Mesenchymal stem cell (in vitro differentiated cells and primary cell): ENCODE results near the gene MBNL1.

ENCODE experiments used
- DNase-seq: peaks from one replicate; pipeline ENCODE4 v3.0.0-alpha.2; 2013
- H2AFZ ChIP-seq: one replicate; pipeline ENCODE4 v1.6.1; 2013; ENCODE audit warnings: low read depth, mild to moderate bottlenecking, control low read depth, inconsistent platforms, low read length, moderate library complexity
- H2AK5ac ChIP-seq: 2 replicates; pipeline ENCODE4 v1.6.1; 2013; ENCODE audit warnings: low read length, moderate library complexity, mild to moderate bottlenecking, inconsistent platforms; ENCODE audit not compliant: severe bottlenecking
- H2BK120ac ChIP-seq: one replicate; pipeline ENCODE4 v1.6.1; 2013; ENCODE audit warnings: low read depth, mild to moderate bottlenecking, inconsistent platforms, low read length, moderate library complexity
- H2BK12ac ChIP-seq, 2 experiments: one replicate each; pipeline ENCODE4 v1.6.1; 2013; ENCODE audit warnings: inconsistent platforms in 2 of 2, low read length in 2 of 2, mild to moderate bottlenecking in 2 of 2, moderate library complexity in 2 of 2, control low read depth in 1 of 2
- H2BK15ac ChIP-seq: one replicate; pipeline ENCODE4 v1.6.1; 2013; ENCODE audit warnings: mild to moderate bottlenecking, low read depth, inconsistent platforms; ENCODE audit not compliant: poor library complexity, severe bottlenecking
- H2BK5ac ChIP-seq: 2 replicates; pipeline ENCODE4 v1.6.1; 2013; ENCODE audit warnings: low read depth, mild to moderate bottlenecking, low read length, control low read depth, inconsistent platforms; ENCODE audit not compliant: poor library complexity, severe bottlenecking
- H3K14ac ChIP-seq, 2 experiments: one replicate each; pipeline ENCODE4 v1.6.1; 2013; ENCODE audit warnings: inconsistent platforms in 2 of 2, low read length in 2 of 2, control low read depth in 1 of 2, mild to moderate bottlenecking in 1 of 2, moderate library complexity in 1 of 2
- H3K18ac ChIP-seq, 2 experiments: one replicate each; pipeline ENCODE4 v1.6.1; 2013; ENCODE audit warnings: inconsistent platforms in 2 of 2, low read length in 2 of 2, control low read depth in 1 of 2, low read depth in 1 of 2, mild to moderate bottlenecking in 1 of 2
- H3K23ac ChIP-seq, 2 experiments: one replicate each; pipeline ENCODE4 v1.6.1; 2013; ENCODE audit warnings: inconsistent platforms in 2 of 2, low read length in 2 of 2, mild to moderate bottlenecking in 2 of 2, moderate library complexity in 2 of 2, control low read depth in 1 of 2
- H3K27ac ChIP-seq: 2 replicates; pipeline ENCODE4 v1.5.1; 2013; ENCODE audit warnings: mild to moderate bottlenecking, moderate library complexity, low read length, control low read depth, inconsistent platforms; ENCODE audit not compliant: poor library complexity, severe bottlenecking
- H3K27me3 ChIP-seq, 2 experiments: 2 replicates each; pipeline versions ENCODE4 v1.6.1 to v1.7.0; 2013; ENCODE audit warnings: low read length in 2 of 2, mild to moderate bottlenecking in 2 of 2, moderate library complexity in 2 of 2, control low read depth in 1 of 2, inconsistent platforms in 1 of 2; ENCODE audit not compliant: control insufficient read depth in 1 of 2, insufficient read depth in 1 of 2
- H3K36me3 ChIP-seq, 2 experiments: 2 replicates each; pipeline versions ENCODE4 v1.6.1 to v1.7.0; 2013; ENCODE audit warnings: low read length in 2 of 2, control low read depth in 1 of 2, inconsistent platforms in 1 of 2, low read depth in 1 of 2, mild to moderate bottlenecking in 1 of 2; ENCODE audit not compliant: insufficient read depth in 2 of 2, control insufficient read depth in 1 of 2
- H3K4ac ChIP-seq, 2 experiments: one replicate each; pipeline ENCODE4 v1.6.1; 2013; ENCODE audit warnings: inconsistent platforms in 2 of 2, low read length in 2 of 2, mild to moderate bottlenecking in 2 of 2, moderate library complexity in 2 of 2, control low read depth in 1 of 2, low read depth in 1 of 2
- H3K4me1 ChIP-seq: 2 replicates; pipeline ENCODE4 v1.6.1; 2013; ENCODE audit warnings: low read depth, low read length, control low read depth; ENCODE audit not compliant: control insufficient read depth, insufficient read depth
- H3K4me2 ChIP-seq: 2 replicates; pipeline ENCODE4 v1.6.1; 2013; ENCODE audit warnings: low read length, mild to moderate bottlenecking, inconsistent platforms; ENCODE audit not compliant: poor library complexity, severe bottlenecking
- H3K4me3 ChIP-seq, 2 experiments: 2 replicates each; pipeline versions ENCODE4 v1.5.1 to v1.7.0; 2013; ENCODE audit warnings: low read length in 2 of 2, mild to moderate bottlenecking in 2 of 2, control low read depth in 1 of 2, low read depth in 1 of 2; ENCODE audit not compliant: insufficient read depth in 1 of 2
- H3K79me1 ChIP-seq: replicated peaks from 2 replicates; pipeline ENCODE4 v1.6.1; 2013; ENCODE audit warnings: mild to moderate bottlenecking, control low read depth, low read length, inconsistent platforms; ENCODE audit not compliant: poor library complexity, severe bottlenecking
- H3K9ac ChIP-seq: 2 replicates; pipeline ENCODE4 v1.7.0; 2013; ENCODE audit warnings: mild to moderate bottlenecking, low read length, moderate library complexity
- H3K9me3 ChIP-seq: 2 replicates; pipeline ENCODE4 v1.7.0; 2013; ENCODE audit warnings: mild to moderate bottlenecking, low read length; ENCODE audit not compliant: control insufficient read depth
- H4K8ac ChIP-seq: one replicate; pipeline ENCODE4 v1.6.1; 2013; ENCODE audit warnings: inconsistent platforms, mild to moderate bottlenecking, low read length, moderate library complexity
- H4K91ac ChIP-seq: one replicate; pipeline ENCODE4 v1.6.1; 2013; ENCODE audit warnings: mild to moderate bottlenecking, low read length, inconsistent platforms
- WGBS: methylation state at CpG from one replicate; pipeline ENCODE4 v1.1.7; 2013; ENCODE audit warnings: mixed read lengths; 5-methylcytosine and 5-hydroxymethylcytosine counted together

MBNL1 gene

DNA sequence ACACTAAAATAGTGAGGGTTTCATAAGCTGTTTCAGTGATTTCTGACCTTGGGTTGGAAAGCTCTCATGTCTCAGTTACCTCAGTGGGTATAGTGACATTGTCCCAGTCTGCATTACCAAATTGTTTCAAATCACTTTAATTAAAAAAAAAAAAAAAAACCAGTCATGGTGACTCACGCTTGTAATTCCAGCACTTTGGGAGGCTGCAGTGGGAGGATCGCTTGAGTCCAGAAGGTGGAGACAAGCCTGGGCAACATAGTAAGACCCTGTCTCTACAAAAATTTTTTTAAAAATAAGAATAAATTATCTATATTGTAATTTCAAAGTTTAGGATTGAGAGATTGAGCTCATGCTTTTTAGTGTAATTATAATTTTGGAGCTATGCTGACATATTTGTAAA is 78.0 kb downstream of the MBNL1 start:
- Histone ChIP-seq H3K36me3 (peaks cover 0 to 35% of the 10 kb centered on the region in 2 experiments), H3K9ac (no peak overlapping the region), H3K4ac (no peak overlapping the region), H2BK15ac (no peak overlapping the region), H3K27ac (no peak overlapping the region), H2AFZ (no peak overlapping the region), H3K4me1 (no peaks in the 10 kb centered on the region), H2BK120ac (no peak overlapping the region), H2BK5ac (no peak overlapping the region), H4K8ac (no peak overlapping the region), H3K9me3 (no peaks in the 10 kb centered on the region), H4K91ac (no peak overlapping the region), H3K14ac (no peak overlapping the region), H3K27me3 (no peaks in the 10 kb centered on the region), H3K23ac (no peak overlapping the region), H3K79me1 (peaks cover 5% of the 10 kb centered on the region), H3K4me3 (no peak overlapping the region), H3K18ac (no peak overlapping the region), H3K4me2 (no peak overlapping the region), H2AK5ac (no peak overlapping the region), H2BK12ac (no peak overlapping the region)
- no peak for DNase-seq
- WGBS, result 100% methylated on average over 2 of the region's 2 CpGs

DNA sequence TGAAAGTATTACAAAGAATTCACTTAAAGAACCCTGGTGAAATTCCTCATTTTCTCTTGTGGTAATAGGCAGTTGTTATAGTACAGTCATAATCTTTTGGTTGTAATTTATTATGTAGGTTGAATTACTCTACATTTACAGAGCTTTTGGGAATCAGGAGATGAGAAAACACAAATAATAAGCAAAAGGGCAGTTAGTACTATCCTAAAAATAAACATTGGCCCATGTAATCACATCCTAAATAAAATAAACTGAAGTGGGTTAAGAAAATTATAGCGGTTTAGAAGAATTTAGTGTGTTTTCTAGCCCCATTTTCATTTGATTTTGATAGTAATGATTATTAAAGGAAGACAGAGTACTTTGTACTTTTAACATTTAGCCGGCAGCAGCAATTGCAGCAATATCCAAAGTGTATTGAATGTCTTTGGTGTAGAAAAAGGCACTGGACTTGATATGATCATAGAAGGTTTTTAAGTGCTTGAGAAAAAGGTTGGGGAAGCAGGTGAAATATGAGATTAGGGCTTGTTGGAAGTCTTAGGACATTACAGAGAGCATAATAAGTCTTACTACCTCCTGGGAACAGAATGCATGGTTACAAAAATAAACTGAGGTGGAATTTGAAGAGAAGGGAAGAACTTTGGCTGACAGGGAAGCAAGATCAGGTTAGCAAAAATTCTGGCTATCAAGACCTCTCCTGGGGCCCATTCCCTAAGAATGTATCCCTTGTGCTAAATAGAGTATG is 79.9 kb downstream of the MBNL1 start:
- Histone ChIP-seq H3K18ac (no peak overlapping the region), H3K9ac (peak overlapping the region; percentile 21), H3K4me1 (no peaks in the 10 kb centered on the region), H3K36me3 (peaks cover 0 to 20% of the 10 kb centered on the region in 2 experiments), H2BK15ac (no peak overlapping the region), H3K4me3 (no peak overlapping the region), H3K14ac (no peak overlapping the region), H4K8ac (no peak overlapping the region), H3K27me3 (no peaks in the 10 kb centered on the region), H3K4me2 (no peak overlapping the region), H4K91ac (no peak overlapping the region), H3K4ac (no peak overlapping the region), H2AK5ac (no peak overlapping the region), H2AFZ (no peak overlapping the region), H3K9me3 (no peaks in the 10 kb centered on the region), H3K27ac (peak overlapping the region; percentile 15), H3K23ac (no peak overlapping the region), H2BK5ac (no peak overlapping the region), H2BK12ac (no peak overlapping the region), H3K79me1 (no peaks in the 10 kb centered on the region), H2BK120ac (no peak overlapping the region)
- 78% methylated on average over 2 of the region's 2 CpGs for WGBS
- DNase-seq, result no peak

GRCh38 chr3:152349392-152349791 is 80.7 kb downstream of the MBNL1 start:
- H3K27me3 ChIP-seq, result no peaks in the 10 kb centered on the region
- no CpG with 5 or more reads among the region's 1 CpG for WGBS

GRCh38 chr3:152350139-152350538 is 81.4 kb downstream of the MBNL1 start:
- H3K27ac ChIP-seq, result no peak overlapping the region
- DNase-seq, result no peak
- no peak overlapping the region for H3K4me3 ChIP-seq
- no peak overlapping the region for H2BK15ac ChIP-seq
- peaks cover 1% of the 10 kb centered on the region for H3K79me1 ChIP-seq
- no peak overlapping the region for H3K9ac ChIP-seq
- H2BK12ac ChIP-seq, result no peak overlapping the region
- H2AK5ac ChIP-seq, result no peak overlapping the region
- H3K23ac ChIP-seq, result no peak overlapping the region
- H3K14ac ChIP-seq, result no peak overlapping the region
- peaks cover 0 to 15% of the 10 kb centered on the region in 2 experiments for H3K36me3 ChIP-seq
- H4K8ac ChIP-seq, result no peak overlapping the region
- H3K4ac ChIP-seq, result no peak overlapping the region
- no peak overlapping the region for H2BK120ac ChIP-seq
- H2AFZ ChIP-seq, result no peak overlapping the region
- H3K4me2 ChIP-seq, result no peak overlapping the region
- no peak overlapping the region for H3K18ac ChIP-seq
- H3K4me1 ChIP-seq, result no peaks in the 10 kb centered on the region
- H4K91ac ChIP-seq, result no peak overlapping the region
- no peak overlapping the region for H2BK5ac ChIP-seq
- H3K27me3 ChIP-seq, result no peaks in the 10 kb centered on the region
- no peaks in the 10 kb centered on the region for H3K9me3 ChIP-seq

More at GRCh38 chr3:152349392-152349791, 80.7 kb downstream of the MBNL1 start:
- Histone ChIP-seq H3K4me2 (no peak overlapping the region), H3K9me3 (no peaks in the 10 kb centered on the region), H2AK5ac (no peak overlapping the region), H2BK15ac (no peak overlapping the region), H4K8ac (no peak overlapping the region), H3K36me3 (peaks cover 0 to 17% of the 10 kb centered on the region in 2 experiments), H2BK120ac (no peak overlapping the region), H3K27ac (no peak overlapping the region), H3K4me3 (no peak overlapping the region), H3K14ac (no peak overlapping the region), H3K4ac (no peak overlapping the region), H2AFZ (no peak overlapping the region), H2BK12ac (no peak overlapping the region), H3K23ac (no peak overlapping the region), H3K79me1 (peaks cover 1% of the 10 kb centered on the region), H3K4me1 (no peaks in the 10 kb centered on the region), H3K18ac (no peak overlapping the region), H4K91ac (no peak overlapping the region), H2BK5ac (no peak overlapping the region), H3K9ac (peak overlapping the region; percentile 21)
- no peak for DNase-seq
